ENCODE measurements around the gene E4F1. TPM values are rescaled to one million over a fixed set of nuclear protein-coding genes. Genes with fewer than 3 reads are reported as not detected.
"Not testable (repeated sequence)": the region's sequence is repeated elsewhere in the genome, so short reads cannot be mapped to it uniquely, and the experiment has no call there.

E4F1 gene
- total RNA-seq, 1 donor from 2014 or later, result 23.7 TPM

- DNase-seq, result no peak
These were observed 34.0 kb upstream of the E4F1 start for GRCh38 chr16:2189252-2189893.

DNA sequence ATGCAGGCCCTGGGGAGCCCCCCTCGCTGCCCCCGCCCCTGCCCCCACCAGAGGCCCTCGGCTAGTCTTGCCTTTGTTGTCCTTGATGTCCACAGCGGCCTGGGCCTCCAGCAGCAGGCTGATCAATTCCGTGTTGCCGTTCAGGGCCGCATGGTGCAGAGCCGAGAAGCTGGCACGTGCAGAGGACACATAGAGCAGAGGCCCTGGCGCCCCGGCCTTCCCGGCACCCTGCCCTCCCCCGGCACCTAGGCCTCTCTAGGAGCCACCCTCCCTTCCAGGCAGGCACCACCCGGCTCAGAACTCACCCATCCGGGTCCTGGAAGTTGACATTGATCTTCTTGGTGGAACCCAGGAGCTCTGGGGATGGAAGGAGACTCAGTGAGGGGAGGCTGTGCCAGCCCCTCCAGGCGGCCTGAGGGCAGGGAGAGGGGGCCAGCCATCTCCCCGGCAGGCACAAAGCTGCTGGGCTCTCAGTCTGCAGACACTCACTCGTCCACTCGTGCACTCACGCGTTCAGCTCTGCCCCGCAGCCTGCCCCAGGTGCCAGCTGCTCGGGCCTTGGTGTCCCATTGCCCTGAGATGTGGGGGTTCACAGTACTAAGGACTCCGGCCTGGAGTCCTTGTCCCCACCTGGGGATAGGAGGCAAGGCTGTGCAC, 33.3 kb upstream of the E4F1 start:
- no peak for DNase-seq

DNA sequence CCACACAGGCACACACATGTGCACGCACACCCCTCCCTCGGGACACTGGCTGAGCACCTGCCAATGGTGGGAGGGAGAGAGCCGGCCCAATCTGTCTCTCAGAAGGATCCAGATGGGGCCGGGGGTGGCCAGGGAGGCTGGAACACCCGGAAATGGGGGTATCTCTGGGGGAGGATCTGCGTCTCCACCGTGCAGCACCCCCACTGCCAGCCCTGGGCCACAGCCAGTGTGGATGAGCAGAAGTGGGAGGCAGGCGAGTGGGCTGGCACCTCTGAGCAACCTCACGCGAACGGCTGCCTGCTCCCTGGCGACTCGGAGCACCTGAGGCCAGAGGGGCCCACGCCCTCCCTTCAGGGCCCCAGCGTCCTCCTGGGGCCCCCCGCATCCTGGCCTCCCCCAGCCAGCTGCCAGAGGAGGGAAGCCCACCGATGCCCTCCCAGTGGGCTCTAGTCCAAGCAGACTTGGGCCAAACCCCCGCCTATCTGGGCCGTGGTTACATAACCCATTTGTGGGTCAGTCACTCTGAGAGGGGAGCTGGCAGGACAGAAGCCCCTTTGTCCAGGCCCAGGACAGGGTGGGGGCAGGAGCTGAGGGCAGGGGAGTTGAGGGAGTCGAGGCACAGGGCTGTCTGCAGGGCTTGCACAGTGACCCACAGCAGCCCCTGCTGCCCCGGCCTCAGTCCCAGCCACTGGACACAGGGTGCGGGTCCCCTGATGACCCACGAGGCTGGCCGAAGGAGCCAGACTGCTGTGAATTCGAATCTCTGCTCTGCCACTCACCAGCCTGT, 32.5 kb upstream of the E4F1 start:
- no peak for DNase-seq

DNA sequence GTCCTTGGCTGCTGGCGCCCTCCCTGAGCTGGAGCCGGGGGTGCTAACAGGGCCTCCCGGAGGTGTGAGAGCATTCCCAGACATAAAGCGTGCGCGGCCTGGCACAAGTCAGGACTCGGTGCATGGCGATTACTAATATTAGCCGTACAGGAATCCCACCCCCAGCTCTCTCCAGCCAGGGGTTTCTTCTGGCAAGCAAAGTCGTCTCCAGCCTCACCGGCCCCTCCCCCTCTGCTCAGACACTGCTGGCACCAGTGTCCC, 32.0 kb upstream of the E4F1 start:
- no peak for DNase-seq

- DNase-seq, result peak; percentile 59
These were observed 29.1 kb upstream of the E4F1 start for GRCh38 chr16:2194166-2194834.

- DNase-seq, result peak; percentile 57
These were observed 28.5 kb upstream of the E4F1 start for GRCh38 chr16:2194852-2195321.

- DNase-seq, result no peak
These were observed 27.8 kb upstream of the E4F1 start for GRCh38 chr16:2195322-2196161.

DNA sequence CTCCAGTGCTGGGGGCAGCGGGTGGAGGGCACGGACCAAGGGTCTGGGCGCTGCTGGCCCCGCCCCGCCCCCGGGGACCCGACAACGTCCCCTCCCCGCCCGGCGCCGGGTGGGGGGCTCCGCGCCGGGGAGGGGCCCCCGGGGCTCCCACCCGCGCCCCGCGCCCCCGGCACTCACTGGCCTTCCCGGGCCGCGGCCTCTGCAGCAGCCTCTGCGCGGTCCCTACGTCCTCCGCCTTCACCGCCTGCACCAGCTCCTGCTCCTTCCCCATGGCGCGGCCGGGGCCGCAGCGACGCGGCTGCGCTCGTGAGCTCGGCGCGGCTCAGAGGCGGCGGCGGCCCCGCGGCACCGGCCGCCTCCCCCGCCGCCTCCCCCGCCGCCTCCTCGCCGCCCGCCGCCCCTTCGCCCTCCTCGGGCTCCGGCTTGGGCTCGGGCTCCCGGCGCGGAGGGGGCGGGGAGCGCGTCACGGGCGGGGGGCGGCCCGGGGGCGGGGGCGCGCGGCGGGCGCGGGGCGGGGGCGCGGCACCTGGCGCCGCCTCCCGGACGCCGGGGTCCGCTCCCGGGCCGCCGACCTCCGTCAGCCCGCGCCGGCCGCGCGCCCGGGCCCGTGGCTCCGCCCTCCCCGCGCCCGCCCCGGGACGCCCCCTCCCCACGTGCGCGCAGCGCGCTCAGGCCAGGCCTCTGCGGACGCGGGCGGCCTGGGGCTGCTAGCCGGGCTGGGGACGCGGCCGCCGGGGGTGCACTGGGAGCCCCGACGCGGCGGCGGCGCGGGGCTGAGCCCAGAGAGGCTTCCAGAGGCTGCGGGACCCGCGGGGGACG, 27.0 kb upstream of the E4F1 start, which contains the start of gene CASKIN1:
CASKIN1 (minus strand) TSS at position 444 of the 819 bp plus-strand sequence; CDS start at position 271, 173 bp downstream.
- peak; percentile 37 for DNase-seq

GRCh38 chr16:2196981-2197511, 26.3 kb upstream of the E4F1 start:
- DNase-seq, result no peak

GRCh38 chr16:2197765-2198164, 25.6 kb upstream of the E4F1 start:
- DNase-seq, result no peak

- no peak for DNase-seq
These were observed 25.1 kb upstream of the E4F1 start for GRCh38 chr16:2198283-2198682.

DNA sequence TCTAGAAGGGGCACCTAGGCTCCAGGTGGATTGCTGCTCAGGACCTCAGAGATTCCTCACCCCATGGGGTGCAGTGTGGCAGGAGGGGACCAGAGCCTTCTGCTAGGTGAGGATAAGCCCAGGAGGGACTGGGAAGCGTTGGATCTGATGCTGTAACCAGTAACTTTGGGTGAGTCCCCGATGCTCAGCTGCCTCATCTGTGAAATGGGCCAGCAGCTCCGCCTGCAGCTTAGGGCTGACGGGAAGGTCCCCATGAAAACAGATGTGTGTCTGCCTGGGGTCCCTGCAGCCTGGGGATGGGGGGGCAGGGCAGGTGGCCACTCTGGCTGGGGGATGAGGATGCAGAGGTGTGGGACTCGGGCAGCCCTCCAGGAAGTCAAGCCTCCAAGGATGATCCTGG, 24.3 kb upstream of the E4F1 start:
- DNase-seq, result no peak

GRCh38 chr16:2199621-2200139, 23.7 kb upstream of the E4F1 start:
- no peak for DNase-seq

- no peak for DNase-seq
These were observed 23.1 kb upstream of the E4F1 start for GRCh38 chr16:2200313-2200712.

DNA sequence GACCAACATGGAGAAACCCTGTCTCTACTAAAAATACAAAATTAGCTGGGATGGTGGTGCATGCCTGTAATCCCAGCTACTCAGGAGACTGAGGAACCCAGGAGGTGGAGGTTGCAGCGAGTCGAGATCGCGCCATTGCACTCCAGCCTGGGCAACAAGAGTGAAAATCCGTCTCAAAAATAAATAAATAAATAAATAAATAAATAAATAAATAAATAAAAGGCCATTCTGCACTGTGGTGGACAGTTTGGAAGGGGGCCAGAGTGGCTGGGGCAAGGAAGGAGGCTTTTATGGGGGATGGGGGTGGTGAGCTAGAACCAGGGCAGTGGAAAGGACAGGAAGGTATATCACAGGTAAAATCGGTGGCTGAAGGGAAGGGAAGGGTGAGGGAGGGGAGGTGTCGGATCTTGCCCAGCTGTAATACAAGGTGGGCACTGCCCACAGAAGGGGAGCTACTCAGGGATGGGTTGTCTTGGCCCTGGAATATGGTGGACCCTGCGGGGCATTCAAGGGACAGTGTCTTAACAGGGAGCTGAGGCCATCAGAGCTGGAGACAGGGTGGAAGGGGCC, 20.2 kb upstream of the E4F1 start:
- DNase-seq, result not testable (repeated sequence)

GRCh38 chr16:2204416-2205103, 18.8 kb upstream of the E4F1 start:
- no peak for DNase-seq

GRCh38 chr16:2205104-2205966, 18.1 kb upstream of the E4F1 start, which contains the start of gene MLST8:
Gene MLST8, plus strand, starts transcription at chr16:2205454. Its CDS starts 632 bp downstream, at chr16:2206086.
- peak; percentile 94 for DNase-seq

GRCh38 chr16:2205967-2206313, 17.5 kb upstream of the E4F1 start:
- DNase-seq, result no peak

GRCh38 chr16:2206420-2206779, 17.0 kb upstream of the E4F1 start:
- DNase-seq, result no peak
